BE2C (cell line): ENCODE data around the gene ALDH1A1.

Experiments used
- DNase-seq: peaks from one replicate; pipeline ENCODE4 v3.0.0-alpha.2; 2020
- H3K27me3 ChIP-seq: fragments of 250-450 bp; sonication (Bioruptor Pico); 2 replicates; pipeline ENCODE4 v1.5.1; 2020; ENCODE audit warnings: mild to moderate bottlenecking
- H3K36me3 ChIP-seq: fragments of 250-450 bp; sonication (Bioruptor Pico); 2 replicates; pipeline ENCODE4 v1.5.1; 2020; ENCODE audit warnings: mild to moderate bottlenecking
- H3K4me1 ChIP-seq: fragments of 250-450 bp; sonication (Bioruptor Pico); 2 replicates; pipeline ENCODE4 v1.5.1; 2020
- H3K4me3 ChIP-seq: 2 replicates; pipeline ENCODE4 v1.5.1; 2011; ENCODE audit warnings: low read depth, low read length
- H3K9me3 ChIP-seq: fragments of 250-450 bp; sonication (Bioruptor Pico); 2 replicates; pipeline ENCODE4 v1.5.1; 2020
- CTCF ChIP-seq: IDR thresholded peaks from 2 replicates; pipeline ENCODE4 v1.5.1; 2012; ENCODE audit warnings: mild to moderate bottlenecking, low read depth, low read length

ALDH1A1 gene

GRCh38 chr9:72955126-72955455, 2.2 kb upstream of the ALDH1A1 start:
- H3K4me3 ChIP-seq = no peak overlapping the region
- H3K27me3 ChIP-seq = no peaks in the 10 kb centered on the region
- TF ChIP-seq CTCF = no peak
- no peak for DNase-seq
- no peaks in the 10 kb centered on the region for H3K4me1 ChIP-seq
- H3K9me3 ChIP-seq = no peaks in the 10 kb centered on the region
- H3K36me3 ChIP-seq = no peaks in the 10 kb centered on the region

GRCh38 chr9:72954431-72955125, 1.7 kb upstream of the ALDH1A1 start:
- Histone ChIP-seq H3K4me1 (no peaks in the 10 kb centered on the region), H3K9me3 (no peaks in the 10 kb centered on the region), H3K4me3 (no peak overlapping the region), H3K36me3 (no peaks in the 10 kb centered on the region), H3K27me3 (no peaks in the 10 kb centered on the region)
- no peak for TF ChIP-seq CTCF
- no peak for DNase-seq

GRCh38 chr9:72952381-72952690, 517 bp downstream of the ALDH1A1 start:
- DNase-seq = no peak
- Histone ChIP-seq H3K4me1 (no peaks in the 10 kb centered on the region), H3K9me3 (no peaks in the 10 kb centered on the region), H3K36me3 (no peaks in the 10 kb centered on the region), H3K27me3 (no peaks in the 10 kb centered on the region), H3K4me3 (no peak overlapping the region)
- TF ChIP-seq CTCF = no peak

- no peaks in the 10 kb centered on the region for H3K4me1 ChIP-seq
- H3K9me3 ChIP-seq = no peaks in the 10 kb centered on the region
- no peak overlapping the region for H3K4me3 ChIP-seq
- no peak for DNase-seq
- H3K27me3 ChIP-seq = no peaks in the 10 kb centered on the region
- no peaks in the 10 kb centered on the region for H3K36me3 ChIP-seq
- no peak for TF ChIP-seq CTCF
Measured at GRCh38 chr9:72951520-72952380, 1.1 kb downstream of the ALDH1A1 start.

GRCh38 chr9:72950875-72951442, 1.9 kb downstream of the ALDH1A1 start:
- H3K4me1 ChIP-seq = no peaks in the 10 kb centered on the region
- no peak for TF ChIP-seq CTCF
- H3K27me3 ChIP-seq = no peaks in the 10 kb centered on the region
- no peaks in the 10 kb centered on the region for H3K9me3 ChIP-seq
- H3K36me3 ChIP-seq = no peaks in the 10 kb centered on the region
- no peak overlapping the region for H3K4me3 ChIP-seq
- DNase-seq = no peak

- Histone ChIP-seq H3K9me3 (no peaks in the 10 kb centered on the region), H3K27me3 (no peaks in the 10 kb centered on the region), H3K4me3 (no peak overlapping the region), H3K36me3 (no peaks in the 10 kb centered on the region), H3K4me1 (no peaks in the 10 kb centered on the region)
- no peak for TF ChIP-seq CTCF
- no peak for DNase-seq
Measured at GRCh38 chr9:72949918-72950325, 2.9 kb downstream of the ALDH1A1 start.
